Prostate gland (tissue), 2 donors: Measurements from ENCODE around the gene NNAT. TPM values are rescaled to one million over a fixed set of nuclear protein-coding genes. Genes with fewer than 3 reads are reported as not detected.

Source experiments
- DNase-seq: peaks from one replicate; pipeline ENCODE4 v3.0.0-alpha.2; 2019; ENCODE audit warnings: low spot score
- H3K27ac ChIP-seq, 2 donors: fragments of 200-600 bp; sonication (generic); 2 replicates each; pipeline ENCODE4 v1.5.1; 2017 to 2019
- H3K27me3 ChIP-seq: fragments of 200-600 bp; sonication (generic); replicated peaks from 2 replicates; pipeline ENCODE4 v1.5.1; 2019; ENCODE audit not compliant: insufficient read depth
- H3K36me3 ChIP-seq, 2 donors: fragments of 200-600 bp; sonication (generic); 1 replicate in 1 of 2; 2 replicates in 1 of 2; pipeline versions ENCODE4 v1.5.1 to v1.8.1; 2017 to 2019
- H3K4me1 ChIP-seq: fragments of 200-600 bp; sonication (generic); replicated peaks from 2 replicates; pipeline ENCODE4 v1.5.1; 2019
- H3K4me3 ChIP-seq, 2 donors: fragments of 200-600 bp; sonication (generic); 2 replicates each; pipeline ENCODE4 v1.5.1; 2017 to 2019
- H3K9me3 ChIP-seq: fragments of 200-600 bp; sonication (generic); 2 replicates; pipeline ENCODE4 v1.5.1; 2017
- POLR2A ChIP-seq: fragments of 450-650 bp; IDR thresholded peaks from one replicate; pipeline ENCODE4 v1.6.1; 2016; ENCODE audit warnings: antibody characterized with exemption, mild to moderate bottlenecking
- POLR2AphosphoS5 ChIP-seq: sonication (generic); formaldehyde crosslinking; IDR thresholded peaks from one replicate; pipeline ENCODE4 v1.6.1; 2017; ENCODE audit warnings: antibody characterized with exemption
- WGBS: methylation state at CpG from one replicate; pipeline ENCODE4 v1.1.5; 2018; 5-methylcytosine and 5-hydroxymethylcytosine counted together
- intact Hi-C: fragments of 100-400 bp; cut with DNase I; formaldehyde crosslinking; loops from one replicate; pipeline ENCODE4 v1.14.2; 2022
- total RNA-seq, 2 donors: library from RNA; depleted of rRNA; stranded (reverse); fragments of >200 nt; gene quantifications; one replicate each; pipeline ENCODE4 v1.1.0, GENCODE V29; 2016
- TF ChIP-seq, protein P1 (sequence below), 4 experiments: fragments of 200-600 bp in 2 of 4; fragments of 450-650 bp in 2 of 4; sonication (generic) in 2 of 4; IDR thresholded peaks; 1 replicate in 3 of 4; 2 replicates in 1 of 4; pipeline ENCODE4 v1.5.1; 2016 to 2019; ENCODE audit warnings: antibody characterized with exemption in 4 of 4, mild to moderate bottlenecking in 2 of 4, moderate library complexity in 2 of 4

NNAT gene
- total RNA-seq, 2 donors from 2014 or later, result 0.41 to 4.3 TPM

DNA sequence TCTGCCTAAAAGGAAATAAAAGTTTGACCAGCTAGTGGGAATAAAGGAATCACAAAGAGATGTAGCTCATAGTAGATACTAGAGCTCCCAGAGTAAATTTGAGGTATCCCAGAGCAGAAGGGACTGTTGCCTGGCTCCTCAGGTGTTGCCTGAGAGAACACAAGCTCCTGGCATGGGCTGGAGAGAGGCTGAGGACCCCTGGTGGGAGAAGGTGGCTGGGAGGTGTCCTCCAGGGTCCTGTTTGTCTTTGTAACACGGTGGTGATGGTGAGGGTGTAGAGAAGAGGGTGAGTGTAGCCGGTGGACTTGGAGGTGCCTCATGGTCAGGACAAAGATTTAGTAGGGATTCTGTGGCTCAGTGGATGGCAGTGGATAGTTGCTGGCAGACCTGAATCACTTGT is 28.1 kb upstream of the NNAT start:
- no peaks in the 10 kb centered on the region for H3K9me3 ChIP-seq
- 75% methylated on average over 2 of the region's 2 CpGs for WGBS
- H3K4me1 ChIP-seq, result no peaks in the 10 kb centered on the region
- H3K27ac ChIP-seq, result no peak overlapping the region
- intact Hi-C loops, result no loop called here
- H3K36me3 ChIP-seq, result no peaks in the 10 kb centered on the region
- no peak for TF ChIP-seq POLR2AphosphoS5
- TF ChIP-seq, protein P1, sequence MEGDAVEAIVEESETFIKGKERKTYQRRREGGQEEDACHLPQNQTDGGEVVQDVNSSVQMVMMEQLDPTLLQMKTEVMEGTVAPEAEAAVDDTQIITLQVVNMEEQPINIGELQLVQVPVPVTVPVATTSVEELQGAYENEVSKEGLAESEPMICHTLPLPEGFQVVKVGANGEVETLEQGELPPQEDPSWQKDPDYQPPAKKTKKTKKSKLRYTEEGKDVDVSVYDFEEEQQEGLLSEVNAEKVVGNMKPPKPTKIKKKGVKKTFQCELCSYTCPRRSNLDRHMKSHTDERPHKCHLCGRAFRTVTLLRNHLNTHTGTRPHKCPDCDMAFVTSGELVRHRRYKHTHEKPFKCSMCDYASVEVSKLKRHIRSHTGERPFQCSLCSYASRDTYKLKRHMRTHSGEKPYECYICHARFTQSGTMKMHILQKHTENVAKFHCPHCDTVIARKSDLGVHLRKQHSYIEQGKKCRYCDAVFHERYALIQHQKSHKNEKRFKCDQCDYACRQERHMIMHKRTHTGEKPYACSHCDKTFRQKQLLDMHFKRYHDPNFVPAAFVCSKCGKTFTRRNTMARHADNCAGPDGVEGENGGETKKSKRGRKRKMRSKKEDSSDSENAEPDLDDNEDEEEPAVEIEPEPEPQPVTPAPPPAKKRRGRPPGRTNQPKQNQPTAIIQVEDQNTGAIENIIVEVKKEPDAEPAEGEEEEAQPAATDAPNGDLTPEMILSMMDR (IDR thresholded peaks at IDR 0.05), result no peak
- TF ChIP-seq POLR2A, result no peak
- no peak for DNase-seq
- no peaks in the 10 kb centered on the region for H3K27me3 ChIP-seq
- H3K4me3 ChIP-seq, result no peak overlapping the region

DNA sequence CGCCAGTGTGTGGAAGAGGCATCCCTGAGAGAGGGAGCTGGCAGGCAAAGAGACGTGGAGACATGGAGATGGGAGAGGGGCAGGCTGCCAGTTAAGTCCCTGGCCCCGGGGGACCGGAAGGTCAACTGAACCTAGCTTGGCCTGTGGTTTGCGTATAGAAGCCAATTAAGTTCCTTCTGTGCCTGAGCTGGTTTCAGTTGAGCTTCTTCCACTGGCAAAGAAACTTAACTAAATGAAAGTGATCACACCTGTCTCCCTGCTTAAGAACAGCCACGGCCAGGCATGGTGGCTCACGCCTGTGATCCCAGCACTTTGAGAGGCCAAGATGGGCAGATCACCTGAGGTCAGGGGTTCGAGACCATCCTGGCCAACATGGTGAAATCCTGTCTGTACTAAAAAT is 26.7 kb upstream of the NNAT start:
- Histone ChIP-seq H3K9me3 (no peaks in the 10 kb centered on the region), H3K36me3 (no peaks in the 10 kb centered on the region), H3K27me3 (no peaks in the 10 kb centered on the region), H3K4me3 (no peak overlapping the region), H3K27ac (no peak overlapping the region), H3K4me1 (no peaks in the 10 kb centered on the region)
- intact Hi-C loops, result no loop called here
- TF ChIP-seq POLR2A (no peak), POLR2AphosphoS5 (no peak)
- TF ChIP-seq, protein P1 (IDR thresholded peaks at IDR 0.05), result no peak
- 89% methylated on average over 8 of the region's 8 CpGs for WGBS
- DNase-seq, result no peak

DNA sequence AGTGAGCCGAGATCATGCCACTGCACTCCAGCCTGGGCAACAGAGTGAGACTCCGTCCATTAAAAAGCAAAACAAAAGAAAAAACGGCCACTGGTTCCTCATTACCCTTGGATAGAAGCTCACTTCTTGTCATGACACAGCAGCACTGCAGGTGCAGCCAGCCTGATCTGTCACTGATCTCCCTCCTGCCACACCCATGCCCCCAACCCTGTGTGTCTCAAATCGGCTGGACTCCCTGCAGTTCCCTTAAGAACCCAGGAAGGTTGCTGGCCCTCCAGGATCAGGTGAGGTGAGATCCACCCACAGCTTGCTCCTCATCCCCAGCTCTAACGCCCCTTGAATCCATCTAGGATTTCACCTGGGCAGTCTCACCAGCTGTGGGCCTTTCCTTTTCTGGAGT is 26.3 kb upstream of the NNAT start:
- WGBS, result 86% methylated on average over 5 of the region's 5 CpGs

DNA sequence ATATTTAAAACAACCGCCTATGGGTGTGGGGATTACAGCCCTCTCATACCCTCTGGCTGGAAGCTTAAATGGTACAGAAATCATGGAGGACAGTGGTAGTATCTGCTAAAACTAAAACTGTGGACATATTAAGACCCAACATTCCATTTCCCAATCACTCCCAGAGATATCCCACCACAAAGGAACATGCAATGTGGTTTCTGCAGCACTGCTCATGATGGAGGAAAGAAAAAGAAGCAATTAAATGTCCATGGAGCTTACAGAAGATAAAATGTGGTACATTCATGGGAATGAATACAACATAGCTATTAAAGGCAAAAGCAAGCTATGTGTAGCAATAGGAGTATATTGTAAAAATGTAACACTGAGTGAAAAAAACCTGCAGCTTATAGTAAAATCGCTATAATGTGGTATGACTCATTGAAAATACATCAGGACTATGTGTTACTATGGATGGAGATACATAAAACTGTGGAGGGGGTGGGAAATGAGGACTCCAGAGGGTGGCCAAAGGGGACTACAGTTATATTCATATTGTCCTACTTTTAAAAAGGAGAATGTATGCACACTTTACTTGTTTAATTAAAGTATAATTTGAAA is 22.9 kb upstream of the NNAT start:
- 70% methylated on average over 2 of the region's 2 CpGs for WGBS
- TF ChIP-seq, protein P1 (IDR thresholded peaks at IDR 0.05), result no peak
- TF ChIP-seq POLR2AphosphoS5, result no peak

More for the DNA sequence above, 26.3 kb upstream of the NNAT start:
- H3K9me3 ChIP-seq, result no peaks in the 10 kb centered on the region
- no peaks in the 10 kb centered on the region for H3K36me3 ChIP-seq
- TF ChIP-seq, protein P1 (IDR thresholded peaks at IDR 0.05), result no peak
- TF ChIP-seq POLR2AphosphoS5, result no peak
- TF ChIP-seq POLR2A, result no peak
- no peak overlapping the region for H3K27ac ChIP-seq
- no peak for DNase-seq
- no peaks in the 10 kb centered on the region for H3K4me1 ChIP-seq
- intact Hi-C loops, result no loop called here
- no peaks in the 10 kb centered on the region for H3K27me3 ChIP-seq
- no peak overlapping the region for H3K4me3 ChIP-seq

DNA sequence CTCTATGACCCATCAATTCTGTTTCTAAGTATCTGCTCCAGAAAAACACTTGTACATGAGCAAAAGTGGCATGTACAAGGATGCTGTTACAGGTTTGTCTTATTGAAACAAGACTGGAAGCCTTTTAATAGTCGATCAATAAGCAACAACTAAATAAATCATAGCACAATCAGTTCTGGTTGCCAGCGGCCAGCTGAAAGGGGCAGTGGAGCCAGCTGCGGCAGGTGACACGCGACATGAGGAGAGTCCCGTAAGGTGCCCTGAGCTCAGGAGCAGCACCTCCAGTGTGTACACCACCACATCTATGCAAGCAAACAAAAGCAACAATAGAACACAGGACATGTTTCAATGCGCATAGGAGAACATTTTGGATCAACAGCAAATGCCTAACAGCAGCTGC is 20.7 kb upstream of the NNAT start:
- Histone ChIP-seq H3K27me3 (no peaks in the 10 kb centered on the region), H3K4me3 (no peak overlapping the region), H3K27ac (no peak overlapping the region), H3K36me3 (no peaks in the 10 kb centered on the region), H3K4me1 (no peaks in the 10 kb centered on the region), H3K9me3 (no peaks in the 10 kb centered on the region)
- intact Hi-C loops, result no loop called here
- TF ChIP-seq, protein P1 (IDR thresholded peaks at IDR 0.05), result no peak
- TF ChIP-seq POLR2A (no peak), POLR2AphosphoS5 (no peak)
- 94% methylated on average over 7 of the region's 7 CpGs for WGBS
- no peak for DNase-seq

More for the DNA sequence above, 22.9 kb upstream of the NNAT start:
- no peaks in the 10 kb centered on the region for H3K4me1 ChIP-seq
- H3K27me3 ChIP-seq, result no peaks in the 10 kb centered on the region
- no peak overlapping the region for H3K4me3 ChIP-seq
- H3K9me3 ChIP-seq, result no peaks in the 10 kb centered on the region
- H3K27ac ChIP-seq, result no peak overlapping the region
- intact Hi-C loops, result no loop called here
- no peaks in the 10 kb centered on the region for H3K36me3 ChIP-seq
- no peak for DNase-seq
